ENCODE results near the gene FYCO1. TPM values are rescaled to one million over a fixed set of nuclear protein-coding genes. Genes with fewer than 3 reads are reported as not detected.
A peak's percentile ranks its signal among the peaks of the same experiment; 100 is the strongest.

The FYCO1 gene
- total RNA-seq, 1 donor from 2014 or later = 16.5 TPM

DNA sequence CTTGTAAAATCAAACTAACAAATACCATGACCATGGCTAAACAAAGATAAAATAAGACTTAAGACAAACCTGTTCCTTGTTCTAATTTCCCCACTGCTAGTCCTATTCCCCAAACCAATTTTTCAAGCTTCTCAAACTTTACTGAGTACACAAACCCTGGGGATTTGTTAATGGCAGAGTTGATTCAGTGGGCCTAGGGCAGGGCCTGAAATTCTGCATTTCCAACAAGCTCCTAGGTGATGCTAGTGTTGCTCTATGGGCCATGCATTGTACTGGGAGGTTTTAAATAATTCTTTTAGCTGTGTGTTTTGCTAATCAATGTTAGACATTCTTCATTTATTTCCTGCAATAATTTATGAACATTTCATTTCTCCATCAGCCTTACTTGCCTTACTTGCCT is 122.6 kb downstream of the FYCO1 start:
- Mint-ChIP-seq H3K4me3 (no peak overlapping the region), H3K4me1 (peaks cover 10% of the 10 kb centered on the region), H3K36me3 (ENCODE audit: low read depth) (no peaks in the 10 kb centered on the region), H3K9me3 (peaks cover 6% of the 10 kb centered on the region), H3K27ac (no peak overlapping the region), H3K27me3 (peaks cover 68% of the 10 kb centered on the region)
- intact Hi-C loops (cut with micrococcal nuclease) = no loop called here
- DNase-seq = no peak

DNA sequence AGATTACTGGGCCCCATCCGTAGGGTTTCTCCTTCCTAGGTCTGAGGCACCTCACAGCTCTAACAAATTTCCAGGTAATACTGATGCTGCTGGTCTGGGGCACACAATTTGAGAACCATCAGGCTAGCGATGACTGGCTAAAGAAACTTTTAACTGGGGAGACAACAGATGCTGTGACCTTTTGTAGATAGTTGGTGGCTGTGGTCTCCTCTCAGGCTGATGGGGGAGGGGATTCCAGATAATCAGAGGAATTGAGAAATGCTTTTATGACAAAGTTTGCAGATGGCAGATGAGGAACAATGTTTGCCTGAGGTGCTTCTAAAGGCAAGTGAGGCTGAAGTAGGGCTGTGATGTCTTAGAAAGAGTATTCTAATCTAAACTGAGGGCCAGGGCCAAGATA is 123.1 kb downstream of the FYCO1 start:
- H3K27me3 Mint-ChIP-seq = peaks cover 70% of the 10 kb centered on the region
- no peak overlapping the region for H3K27ac Mint-ChIP-seq
- intact Hi-C loops (cut with micrococcal nuclease) = no loop called here
- no peak for DNase-seq
- no peak overlapping the region for H3K4me3 Mint-ChIP-seq
- H3K36me3 Mint-ChIP-seq (ENCODE audit: low read depth) = no peaks in the 10 kb centered on the region
- H3K9me3 Mint-ChIP-seq = peaks cover 6% of the 10 kb centered on the region
- peaks cover 10% of the 10 kb centered on the region for H3K4me1 Mint-ChIP-seq

DNA sequence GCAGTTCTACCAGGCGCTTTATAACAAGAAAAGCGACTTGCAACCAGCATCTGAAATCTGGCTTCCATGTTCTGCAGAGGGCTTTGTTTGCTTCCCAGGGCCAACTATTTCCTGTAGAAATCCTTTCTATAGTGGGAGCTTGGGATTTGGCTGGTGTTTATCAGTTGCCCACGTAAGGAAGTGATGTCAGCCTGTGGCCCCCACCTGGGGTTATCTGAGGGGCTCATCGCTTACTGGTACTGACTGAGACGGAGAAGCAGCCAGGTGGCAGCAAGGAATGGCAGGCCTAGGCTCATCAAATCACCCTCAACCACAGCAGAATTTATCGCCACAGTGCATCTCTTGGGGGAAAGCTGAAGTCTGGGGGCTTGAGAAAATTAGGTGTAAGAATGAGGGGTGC is 123.8 kb downstream of the FYCO1 start:
- Mint-ChIP-seq H3K27ac (no peak overlapping the region), H3K4me1 (peaks cover 10% of the 10 kb centered on the region), H3K4me3 (no peak overlapping the region), H3K9me3 (peaks cover 6% of the 10 kb centered on the region), H3K27me3 (peaks cover 75% of the 10 kb centered on the region), H3K36me3 (ENCODE audit: low read depth) (no peaks in the 10 kb centered on the region)
- DNase-seq = no peak
- intact Hi-C loops (cut with micrococcal nuclease) = no loop called here

DNA sequence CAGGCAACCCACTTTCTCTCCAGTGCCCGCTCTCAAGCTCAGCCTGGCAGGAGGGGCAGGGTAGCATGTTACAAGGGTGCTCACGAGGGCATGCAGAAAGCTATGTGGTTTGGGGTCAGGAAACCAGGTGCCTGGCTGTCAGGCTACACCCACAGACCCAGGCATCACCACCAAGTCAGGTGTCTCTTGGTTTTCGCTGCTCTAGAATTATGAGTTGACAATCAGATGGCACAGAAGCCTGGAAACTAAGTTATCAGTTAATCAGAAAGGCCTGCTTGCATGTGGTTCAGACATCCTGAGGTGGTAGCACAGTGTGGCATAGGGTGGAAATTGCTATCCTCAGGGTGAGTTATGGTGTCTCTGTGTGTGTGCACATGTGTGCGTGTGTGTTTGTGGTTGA is 125.5 kb downstream of the FYCO1 start:
- H3K4me3 Mint-ChIP-seq = no peak overlapping the region
- no peaks in the 10 kb centered on the region for H3K36me3 Mint-ChIP-seq (ENCODE audit: low read depth)
- peak; percentile 76 for DNase-seq
- peaks cover 76% of the 10 kb centered on the region for H3K27me3 Mint-ChIP-seq
- peaks cover 17% of the 10 kb centered on the region for H3K4me1 Mint-ChIP-seq
- peaks cover 6% of the 10 kb centered on the region for H3K9me3 Mint-ChIP-seq
- intact Hi-C loops (cut with micrococcal nuclease) = no loop called here
- no peak overlapping the region for H3K27ac Mint-ChIP-seq

DNA sequence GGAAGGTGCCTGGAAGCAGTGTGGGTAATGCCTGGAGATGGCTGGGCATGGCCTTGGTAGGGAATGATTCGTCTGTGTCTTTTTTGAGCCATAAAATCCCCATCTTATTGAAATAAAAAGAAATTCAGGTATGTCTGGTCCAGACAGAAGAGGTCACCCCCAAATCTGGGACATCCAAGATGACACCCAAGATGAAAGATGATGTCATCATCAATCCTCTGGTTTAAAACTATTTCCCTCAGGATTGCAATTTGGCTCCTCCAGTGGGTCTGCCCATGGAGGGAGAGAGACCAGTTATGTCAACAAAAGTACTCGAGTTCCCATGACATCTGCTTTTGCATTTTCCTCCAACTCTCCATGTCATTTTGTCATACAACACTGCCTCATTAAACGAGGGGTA is 126.0 kb downstream of the FYCO1 start:
- Mint-ChIP-seq H3K27ac (no peak overlapping the region), H3K4me3 (no peak overlapping the region), H3K4me1 (peaks cover 22% of the 10 kb centered on the region), H3K36me3 (ENCODE audit: low read depth) (no peaks in the 10 kb centered on the region), H3K27me3 (peaks cover 77% of the 10 kb centered on the region), H3K9me3 (peaks cover 6% of the 10 kb centered on the region)
- intact Hi-C loops (cut with micrococcal nuclease) = loop anchor here (10.0 kb wide), 1 partner anchor 505 kb away; the partner anchor contains the start of gene CCR5
- no peak for DNase-seq

DNA sequence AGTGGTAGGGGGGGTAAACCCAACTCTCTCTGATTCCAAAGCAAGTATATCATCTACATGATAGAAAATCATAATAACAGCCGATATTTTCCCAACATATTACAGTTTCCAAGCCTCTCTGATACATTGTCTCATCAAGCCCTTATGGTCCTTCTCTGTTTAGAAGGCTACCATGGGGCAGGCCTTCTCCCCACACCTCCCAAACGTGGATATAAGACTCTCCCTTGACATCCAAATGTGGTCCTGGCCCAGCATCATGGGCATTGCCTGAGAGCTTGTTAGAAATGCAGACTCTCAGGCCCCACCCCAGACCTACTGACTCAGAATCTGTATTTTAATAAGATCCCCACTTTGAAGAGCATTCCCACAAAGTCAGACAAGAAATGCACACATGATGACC is 127.0 kb downstream of the FYCO1 start:
- Mint-ChIP-seq H3K4me1 (peaks cover 23% of the 10 kb centered on the region), H3K4me3 (no peak overlapping the region), H3K36me3 (ENCODE audit: low read depth) (peaks cover under 1% of the 10 kb centered on the region), H3K27me3 (peaks cover 67% of the 10 kb centered on the region), H3K9me3 (peaks cover 2% of the 10 kb centered on the region), H3K27ac (no peak overlapping the region)
- intact Hi-C loops (cut with micrococcal nuclease) = loop anchor here (10.0 kb wide), 1 partner anchor 506 kb away; the partner anchor contains the start of gene CCR5
- no peak for DNase-seq

DNA sequence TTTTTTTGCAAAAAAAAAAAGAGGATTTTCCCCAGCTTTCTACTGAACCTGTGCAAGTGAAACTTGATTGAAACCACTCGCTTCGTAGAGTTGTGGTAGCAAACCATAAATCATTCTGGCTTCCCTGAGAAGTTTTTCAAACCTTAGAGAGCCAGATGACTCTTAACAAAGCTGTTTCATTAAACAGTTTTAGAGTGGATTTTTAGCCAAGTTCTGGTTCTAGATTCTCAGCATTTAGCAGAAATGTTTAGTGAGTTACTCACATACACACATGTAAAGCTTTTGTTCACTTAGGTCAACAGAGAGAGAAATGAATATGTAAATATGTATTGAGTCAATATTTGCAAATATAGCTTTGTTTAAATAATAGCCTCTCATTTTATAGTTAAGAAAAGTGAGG is 127.4 kb downstream of the FYCO1 start:
- Mint-ChIP-seq H3K27ac (no peak overlapping the region), H3K27me3 (peaks cover 69% of the 10 kb centered on the region), H3K4me3 (no peak overlapping the region), H3K9me3 (peaks cover 5% of the 10 kb centered on the region), H3K4me1 (peaks cover 23% of the 10 kb centered on the region), H3K36me3 (ENCODE audit: low read depth) (peaks cover 4% of the 10 kb centered on the region)
- no peak for DNase-seq
- intact Hi-C loops (cut with micrococcal nuclease) = loop anchor here (10.0 kb wide), 1 partner anchor 507 kb away; the partner anchor contains the start of gene CCR5

Other genes starting within 250 kb of the FYCO1 start
- gene SLC6A20, start 199.3 kb downstream of the FYCO1 start, total RNA-seq = not detected in 2 replicates
- 3.1 and 4.3 TPM in 2 replicates for gene LZTFL1, start 153.7 kb downstream of the FYCO1 start, total RNA-seq
- gene CCR9, start 109.3 kb downstream of the FYCO1 start, total RNA-seq = not detected in 2 replicates
- gene CXCR6, start 52.4 kb downstream of the FYCO1 start, total RNA-seq = 15.2 TPM in 2 replicates
- gene XCR1, start 31.7 kb upstream of the FYCO1 start, total RNA-seq = 0.05 TPM in 1 of 2 replicates, not detected in the other
- 5.9 and 6.7 TPM in 2 replicates for gene CCR1, start 212.5 kb upstream of the FYCO1 start, total RNA-seq
- gene CCR3, start 246.6 kb upstream of the FYCO1 start, total RNA-seq = not detected in 2 replicates

All from activated CD4-positive, alpha-beta T cell treated with anti-CD3 and anti-CD28 coated beads, Interleukin-2, amount 10 ng/mL, durations not matched to agents 24 days and 14 days (primary cell).